HepG2 (cell line): ENCODE results near the gene PRSS21. TPM values are rescaled to one million over a fixed set of nuclear protein-coding genes. Genes with fewer than 3 reads are reported as not detected.

ENCODE experiments used
- ARNT2 ChIP-seq: sonication (generic); formaldehyde crosslinking; IDR thresholded peaks from 2 replicates; pipeline ENCODE4 v1.8.0; 2022; ENCODE audit warnings: mild to moderate bottlenecking, low read depth, missing genetic modification reagents, moderate library complexity
- BCL6 ChIP-seq: IDR thresholded peaks from 2 replicates; pipeline ENCODE4 v1.6.1; 2016; ENCODE audit warnings: missing genetic modification reagents, missing compliant biosample characterization
- CCAR2 ChIP-seq: fragments of 200-400 bp; formaldehyde crosslinking; optimal IDR thresholded peaks from 2 replicates; pipeline ENCODE3; 2018; ENCODE audit warnings: low read depth, mild to moderate bottlenecking, low read length, moderate library complexity
- FOXK2 ChIP-seq: fragments of 450-650 bp; IDR thresholded peaks from 2 replicates; pipeline ENCODE4 v1.6.1; 2016
- FOXP1 ChIP-seq, 2 experiments: fragments of 450-650 bp in 1 of 2; IDR thresholded peaks; 2 replicates each; pipeline ENCODE4 v1.6.1; 2017 to 2018; ENCODE audit warnings: antibody characterized with exemption in 1 of 2
- NPAS2 ChIP-seq: sonication (generic); formaldehyde crosslinking; IDR thresholded peaks from 2 replicates; pipeline ENCODE4 v1.8.0; 2022; ENCODE audit warnings: mild to moderate bottlenecking, missing genetic modification reagents, borderline replicate concordance
- NR2C2 ChIP-seq: sonication (generic); formaldehyde crosslinking; IDR thresholded peaks from 2 replicates; pipeline ENCODE4 v1.4.0; 2020; ENCODE audit warnings: missing genetic modification reagents, mild to moderate bottlenecking, moderate library complexity, borderline replicate concordance
- NR2F2 ChIP-seq: IDR thresholded peaks from 2 replicates; pipeline ENCODE4 v1.6.1; 2012; ENCODE audit warnings: low read depth, inconsistent platforms, borderline replicate concordance
- PITX1 ChIP-seq: sonication (generic); formaldehyde crosslinking; IDR thresholded peaks from 2 replicates; pipeline ENCODE4 v1.5.1; 2020; ENCODE audit warnings: mild to moderate bottlenecking, missing genetic modification reagents
- RBAK ChIP-seq: sonication (generic); formaldehyde crosslinking; IDR thresholded peaks from 2 replicates; pipeline ENCODE4 v1.5.1; 2020; ENCODE audit warnings: mild to moderate bottlenecking, missing genetic modification reagents
- RXRB ChIP-seq: IDR thresholded peaks from 2 replicates; pipeline ENCODE4 v1.6.1; 2016; ENCODE audit warnings: borderline replicate concordance, missing genetic modification reagents, missing compliant biosample characterization
- SKI ChIP-seq: fragments of 450-650 bp; IDR thresholded peaks from one replicate; pipeline ENCODE4 v1.6.1; 2018; ENCODE audit warnings: mild to moderate bottlenecking; ENCODE audit not compliant: partially characterized antibody
- SRSF4 ChIP-seq: fragments of 200-400 bp; formaldehyde crosslinking; IDR thresholded peaks from one replicate; pipeline ENCODE4 v1.6.1; 2018; ENCODE audit warnings: mild to moderate bottlenecking, low read depth, low read length, moderate library complexity; ENCODE audit not compliant: poor library complexity, severe bottlenecking
- ZC3H13 ChIP-seq: sonication (generic); formaldehyde crosslinking; IDR thresholded peaks from 2 replicates; pipeline ENCODE4 v1.8.1; 2023; ENCODE audit warnings: mild to moderate bottlenecking, missing genetic modification reagents, moderate library complexity
- ZFP36L1 ChIP-seq: sonication (generic); formaldehyde crosslinking; IDR thresholded peaks from 2 replicates; pipeline ENCODE4 v1.8.0; 2022; ENCODE audit warnings: mild to moderate bottlenecking, missing genetic modification reagents, moderate library complexity
- ZFP41 ChIP-seq: sonication (generic); formaldehyde crosslinking; IDR thresholded peaks from 2 replicates; pipeline ENCODE4 v1.4.0; 2020; ENCODE audit warnings: mild to moderate bottlenecking, missing genetic modification reagents, borderline replicate concordance
- ZNF724P ChIP-seq: sonication (generic); formaldehyde crosslinking; IDR thresholded peaks from 2 replicates; pipeline ENCODE4 v1.8.0; 2022; ENCODE audit warnings: missing genetic modification reagents, borderline replicate concordance
- ZNF761 ChIP-seq: sonication (generic); formaldehyde crosslinking; conservative IDR thresholded peaks from 2 replicates; pipeline ENCODE4 v1.4.0; 2020; ENCODE audit warnings: mild to moderate bottlenecking, missing genetic modification reagents
- polyA plus RNA-seq, 8 experiments: library from polyadenylated mRNA; depleted of rRNA in 3 of 8; stranded (reverse) in 7 of 8; unstranded in 1 of 8; fragments of >200 nt; fragmentation: Illumina TruSeq in 4 of 8; extraction: Trizol in 4 of 8; gene quantifications; 2 replicates each; pipeline versions ENCODE4 v1.2.1 to v1.2.3, GENCODE V29; 2011 to 2016; ENCODE audit warnings: low read depth in 4 of 8, missing spikeins in 1 of 8, mixed read lengths in 1 of 8; ENCODE audit not compliant: insufficient read depth in 1 of 8
- total RNA-seq, 5 experiments: library from RNA; depleted of rRNA; stranded (reverse); fragments of >200 nt; fragmentation: Illumina TruSeq; extraction: Trizol; gene quantifications; 2 replicates each; pipeline ENCODE4 v1.2.3, GENCODE V29; 2016; ENCODE audit warnings: low read depth in 1 of 5
- TF ChIP-seq, protein P1 (sequence below): sonication (generic); formaldehyde crosslinking; IDR thresholded peaks from one replicate; pipeline ENCODE4 v1.5.1; 2020; ENCODE audit warnings: mild to moderate bottlenecking, missing genetic modification reagents; ENCODE audit errors: not compliant biosample characterization
- TF ChIP-seq, protein P2 (sequence below): sonication (generic); IDR thresholded peaks from 2 replicates; pipeline ENCODE4 v1.6.1; 2016; ENCODE audit warnings: low read depth, borderline replicate concordance

Gene PRSS21
- total and polyA plus RNA-seq, 2 of the 13 experiments (the other 11 are each of a cell fraction or from before 2014, with no cell fraction given), result not detected

GRCh38 chr16:2867987-2868789 lies 51.2 kb downstream of the PRSS21 start (continued):
- no peak for TF ChIP-seq NPAS2 (CRISPR knock-in tag)
- TF ChIP-seq ZFP41 (CRISPR knock-in tag), result no peak
- TF ChIP-seq ZNF724P, result no peak
- peak; percentile 48; the same call in 1 of the 2 replicates for TF ChIP-seq ZNF761
- peak; percentile 30 for TF ChIP-seq BCL6 (CRISPR knock-in tag)
- no peak for TF ChIP-seq FOXK2
- TF ChIP-seq, protein P1, sequence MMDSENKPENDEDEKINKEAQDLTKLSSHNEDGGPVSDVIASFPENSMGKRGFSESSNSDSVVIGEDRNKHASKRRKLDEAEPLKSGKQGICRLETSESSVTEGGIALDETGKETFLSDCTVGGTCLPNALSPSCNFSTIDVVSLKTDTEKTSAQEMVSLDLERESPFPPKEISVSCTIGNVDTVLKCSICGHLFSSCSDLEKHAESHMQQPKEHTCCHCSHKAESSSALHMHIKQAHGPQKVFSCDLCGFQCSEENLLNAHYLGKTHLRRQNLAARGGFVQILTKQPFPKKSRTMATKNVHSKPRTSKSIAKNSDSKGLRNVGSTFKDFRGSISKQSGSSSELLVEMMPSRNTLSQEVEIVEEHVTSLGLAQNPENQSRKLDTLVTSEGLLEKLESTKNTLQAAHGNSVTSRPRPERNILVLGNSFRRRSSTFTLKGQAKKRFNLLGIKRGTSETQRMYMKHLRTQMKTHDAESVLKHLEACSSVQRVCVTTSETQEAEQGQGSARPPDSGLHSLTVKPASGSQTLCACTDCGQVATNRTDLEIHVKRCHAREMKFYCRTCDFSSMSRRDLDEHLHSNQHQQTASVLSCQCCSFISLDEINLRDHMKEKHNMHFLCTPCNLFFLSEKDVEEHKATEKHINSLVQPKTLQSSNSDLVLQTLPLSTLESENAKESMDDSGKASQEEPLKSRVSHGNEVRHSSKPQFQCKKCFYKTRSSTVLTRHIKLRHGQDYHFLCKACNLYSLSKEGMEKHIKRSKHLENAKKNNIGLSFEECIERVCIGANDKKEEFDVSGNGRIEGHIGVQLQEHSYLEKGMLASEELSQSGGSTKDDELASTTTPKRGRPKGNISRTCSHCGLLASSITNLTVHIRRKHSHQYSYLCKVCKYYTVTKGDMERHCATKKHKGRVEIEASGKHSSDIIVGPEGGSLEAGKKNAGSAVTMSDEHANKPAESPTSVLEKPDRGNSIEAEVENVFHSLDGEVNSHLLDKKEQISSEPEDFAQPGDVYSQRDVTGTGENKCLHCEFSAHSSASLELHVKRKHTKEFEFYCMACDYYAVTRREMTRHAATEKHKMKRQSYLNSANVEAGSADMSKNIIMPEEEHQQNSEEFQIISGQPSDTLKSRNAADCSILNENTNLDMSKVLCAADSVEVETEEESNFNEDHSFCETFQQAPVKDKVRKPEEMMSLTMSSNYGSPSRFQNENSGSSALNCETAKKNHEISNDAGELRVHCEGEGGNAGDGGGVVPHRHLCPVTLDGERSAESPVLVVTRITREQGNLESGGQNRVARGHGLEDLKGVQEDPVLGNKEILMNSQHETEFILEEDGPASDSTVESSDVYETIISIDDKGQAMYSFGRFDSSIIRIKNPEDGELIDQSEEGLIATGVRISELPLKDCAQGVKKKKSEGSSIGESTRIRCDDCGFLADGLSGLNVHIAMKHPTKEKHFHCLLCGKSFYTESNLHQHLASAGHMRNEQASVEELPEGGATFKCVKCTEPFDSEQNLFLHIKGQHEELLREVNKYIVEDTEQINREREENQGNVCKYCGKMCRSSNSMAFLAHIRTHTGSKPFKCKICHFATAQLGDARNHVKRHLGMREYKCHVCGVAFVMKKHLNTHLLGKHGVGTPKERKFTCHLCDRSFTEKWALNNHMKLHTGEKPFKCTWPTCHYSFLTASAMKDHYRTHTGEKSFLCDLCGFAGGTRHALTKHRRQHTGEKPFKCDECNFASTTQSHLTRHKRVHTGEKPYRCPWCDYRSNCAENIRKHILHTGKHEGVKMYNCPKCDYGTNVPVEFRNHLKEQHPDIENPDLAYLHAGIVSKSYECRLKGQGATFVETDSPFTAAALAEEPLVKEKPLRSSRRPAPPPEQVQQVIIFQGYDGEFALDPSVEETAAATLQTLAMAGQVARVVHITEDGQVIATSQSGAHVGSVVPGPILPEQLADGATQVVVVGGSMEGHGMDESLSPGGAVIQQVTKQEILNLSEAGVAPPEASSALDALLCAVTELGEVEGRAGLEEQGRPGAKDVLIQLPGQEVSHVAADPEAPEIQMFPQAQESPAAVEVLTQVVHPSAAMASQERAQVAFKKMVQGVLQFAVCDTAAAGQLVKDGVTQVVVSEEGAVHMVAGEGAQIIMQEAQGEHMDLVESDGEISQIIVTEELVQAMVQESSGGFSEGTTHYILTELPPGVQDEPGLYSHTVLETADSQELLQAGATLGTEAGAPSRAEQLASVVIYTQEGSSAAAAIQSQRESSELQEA (CRISPR knock-in tag), result no peak
- TF ChIP-seq CCAR2, result no peak
- TF ChIP-seq FOXP1 (IDR thresholded peaks at IDR 0.05), result no peak
- TF ChIP-seq FOXP1 (CRISPR knock-in tag; IDR thresholded peaks at IDR 0.05), result no peak
- TF ChIP-seq RXRB (CRISPR knock-in tag), result no peak; the same call in none of the 2 replicates
- TF ChIP-seq ARNT2 (CRISPR knock-in tag), result 0 out of 2 replicates have a peak, but pooled peaks have one; percentile 72
- TF ChIP-seq RBAK (CRISPR knock-in tag), result no peak
- TF ChIP-seq ZC3H13 (CRISPR knock-in tag), result no peak
- TF ChIP-seq SRSF4, result no peak
- TF ChIP-seq NR2F2, result peak; percentile 46; the same call in 1 of the 2 replicates
- peak; percentile 8 for TF ChIP-seq SKI
- TF ChIP-seq, protein P2, sequence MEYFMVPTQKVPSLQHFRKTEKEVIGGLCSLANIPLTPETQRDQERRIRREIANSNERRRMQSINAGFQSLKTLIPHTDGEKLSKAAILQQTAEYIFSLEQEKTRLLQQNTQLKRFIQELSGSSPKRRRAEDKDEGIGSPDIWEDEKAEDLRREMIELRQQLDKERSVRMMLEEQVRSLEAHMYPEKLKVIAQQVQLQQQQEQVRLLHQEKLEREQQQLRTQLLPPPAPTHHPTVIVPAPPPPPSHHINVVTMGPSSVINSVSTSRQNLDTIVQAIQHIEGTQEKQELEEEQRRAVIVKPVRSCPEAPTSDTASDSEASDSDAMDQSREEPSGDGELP, result peak; percentile 61; the same call in 1 of the 2 replicates
- peak; percentile 75 for TF ChIP-seq PITX1 (CRISPR knock-in tag)
- TF ChIP-seq ZFP36L1 (CRISPR knock-in tag), result 0 out of 2 replicates have a peak, but pooled peaks have one; percentile 48
- peak; percentile 81 for TF ChIP-seq NR2C2 (CRISPR knock-in tag)
